ENCODE results near the gene ANKRD33B.
A peak's percentile ranks its signal among the peaks of the same experiment; 100 is the strongest.
"Not testable (repeated sequence)": the region's sequence is repeated elsewhere in the genome, so short reads cannot be mapped to it uniquely, and the experiment has no call there.

ANKRD33B gene

GRCh38 chr5:10542055-10542550, 21.8 kb upstream of the ANKRD33B start:
- H3K4me1 ChIP-seq: no peaks in the 10 kb centered on the region; the same call in 1 of the 2 replicates
- H3K27me3 ChIP-seq (ENCODE audit: low read depth): peaks cover 30% of the 10 kb centered on the region
- in situ Hi-C loops (cut with MboI; ENCODE audit: low sequenced_read_pairs): no loop called here
- no peak overlapping the region for H3K4me3 ChIP-seq
- no peaks in the 10 kb centered on the region for H3K9me3 ChIP-seq
- H3K36me3 ChIP-seq (replicated peaks): no peaks in the 10 kb centered on the region
- no peak for DNase-seq (ENCODE audit: low spot score in 2 of 2)

DNA sequence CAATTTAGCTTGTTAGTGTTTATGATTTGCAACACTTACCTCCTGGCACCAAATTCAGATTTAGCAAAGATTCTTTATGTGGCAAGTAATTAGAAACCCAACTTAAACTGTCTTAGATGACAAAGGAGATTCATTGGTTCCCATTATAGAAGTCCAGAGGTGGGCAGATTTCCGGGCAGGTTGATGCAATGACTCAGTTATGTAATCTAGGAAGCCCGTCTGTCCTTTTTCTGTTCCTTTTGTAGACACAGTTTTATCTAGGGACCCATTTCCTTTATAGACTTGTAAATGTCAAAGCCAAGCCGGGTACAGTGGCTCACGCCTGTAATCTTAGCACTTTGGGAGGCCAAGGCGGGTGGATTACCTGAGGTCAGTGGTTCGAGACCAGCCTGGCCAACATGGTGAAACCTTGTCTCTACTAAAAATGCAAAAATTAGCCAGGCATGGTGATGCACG, 20.3 kb upstream of the ANKRD33B start:
- H3K36me3 ChIP-seq (replicated peaks): no peaks in the 10 kb centered on the region
- DNase-seq (ENCODE audit: low spot score in 2 of 2): no peak
- H3K9me3 ChIP-seq: no peaks in the 10 kb centered on the region
- in situ Hi-C loops (cut with MboI; ENCODE audit: low sequenced_read_pairs): no loop called here
- no peak overlapping the region for H3K4me3 ChIP-seq
- H3K4me1 ChIP-seq: no peaks in the 10 kb centered on the region; the same call in 1 of the 2 replicates
- H3K27me3 ChIP-seq (ENCODE audit: low read depth): peaks cover 30% of the 10 kb centered on the region

DNA sequence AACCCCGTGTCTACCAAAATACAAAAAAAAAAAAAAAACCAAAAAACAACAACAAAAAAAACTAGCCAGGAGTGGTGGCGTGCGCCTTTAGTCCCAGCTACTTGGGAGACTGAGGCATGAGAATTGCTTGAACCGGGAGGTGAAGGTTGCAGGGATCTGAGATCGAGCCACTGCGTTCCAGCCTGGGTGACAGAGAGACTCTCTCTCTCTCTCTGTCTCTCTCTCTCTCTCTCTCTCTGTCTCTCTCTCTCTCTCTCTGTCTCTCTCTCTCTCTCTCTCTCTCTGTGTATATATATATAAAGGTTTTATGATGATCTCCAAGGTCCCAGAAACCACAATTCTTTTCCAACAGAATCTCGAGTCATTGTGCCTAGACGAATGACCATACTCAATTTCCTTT, 18.8 kb upstream of the ANKRD33B start:
- no peaks in the 10 kb centered on the region; the same call in 1 of the 2 replicates for H3K4me1 ChIP-seq
- no peaks in the 10 kb centered on the region for H3K9me3 ChIP-seq

GRCh38 chr5:10546186-10546585, 17.7 kb upstream of the ANKRD33B start:
- Histone ChIP-seq H3K4me1 (peaks cover 5% of the 10 kb centered on the region), H3K9me3 (no peaks in the 10 kb centered on the region), H3K4me3 (no peak overlapping the region), H3K36me3 (replicated peaks) (no peaks in the 10 kb centered on the region), H3K27me3 (ENCODE audit: low read depth) (peaks cover 30% of the 10 kb centered on the region)
- DNase-seq (ENCODE audit: low spot score in 2 of 2): no peak
- in situ Hi-C loops (cut with MboI; ENCODE audit: low sequenced_read_pairs): no loop called here

More for the DNA sequence above, 18.8 kb upstream of the ANKRD33B start:
- in situ Hi-C loops (cut with MboI; ENCODE audit: low sequenced_read_pairs): no loop called here
- no peak for DNase-seq (ENCODE audit: low spot score in 2 of 2)
- Histone ChIP-seq H3K36me3 (replicated peaks) (no peaks in the 10 kb centered on the region), H3K27me3 (ENCODE audit: low read depth) (peaks cover 30% of the 10 kb centered on the region), H3K4me3 (no peak overlapping the region)

DNA sequence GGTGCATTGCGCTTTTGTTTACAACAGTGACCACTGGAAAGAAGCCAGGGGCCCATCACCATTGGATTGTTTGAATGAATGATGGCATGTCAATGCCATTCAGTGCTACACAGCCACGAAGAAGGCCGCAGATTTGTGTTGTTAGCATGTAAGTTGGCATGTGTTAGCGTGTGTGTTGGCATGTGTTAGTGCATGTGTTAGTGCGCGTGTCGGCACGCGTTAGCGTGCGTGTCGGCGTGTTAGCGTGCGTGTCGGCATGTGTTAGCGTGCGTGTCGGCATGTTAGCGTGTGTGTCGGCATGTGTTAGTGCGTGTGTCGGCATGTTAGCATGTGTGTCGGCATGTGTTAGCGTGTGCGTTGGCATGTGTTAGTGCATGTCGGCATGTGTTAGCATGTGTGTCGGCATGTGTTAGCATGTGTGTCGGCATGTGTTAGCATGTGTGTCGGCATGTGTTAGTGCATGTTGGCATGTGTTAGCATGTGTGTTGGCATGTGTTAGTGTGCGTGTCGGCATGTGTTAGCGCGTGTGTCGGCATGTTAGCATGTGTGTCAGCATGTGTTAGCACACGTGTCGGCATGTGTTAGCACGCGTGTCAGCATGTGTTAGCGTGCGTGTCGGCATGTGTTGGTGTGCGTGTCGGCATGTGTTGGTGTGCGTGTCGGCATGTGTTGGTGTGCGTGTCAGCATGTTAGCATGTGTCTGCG, 15.3 kb upstream of the ANKRD33B start:
- Histone ChIP-seq H3K4me3 (no peak overlapping the region), H3K27me3 (ENCODE audit: low read depth) (peaks cover 15% of the 10 kb centered on the region), H3K4me1 (peaks cover 10% of the 10 kb centered on the region), H3K9me3 (no peaks in the 10 kb centered on the region), H3K36me3 (replicated peaks) (no peaks in the 10 kb centered on the region)
- no peak for DNase-seq (ENCODE audit: low spot score in 2 of 2)
- in situ Hi-C loops (cut with MboI; ENCODE audit: low sequenced_read_pairs): no loop called here

GRCh38 chr5:10549123-10549514, 14.8 kb upstream of the ANKRD33B start:
- in situ Hi-C loops (cut with MboI; ENCODE audit: low sequenced_read_pairs); H3K4me3 ChIP-seq; DNase-seq (ENCODE audit: low spot score in 2 of 2); H3K36me3 ChIP-seq (replicated peaks); H3K4me1 ChIP-seq; H3K9me3 ChIP-seq: not testable (repeated sequence)
- peaks cover 11% of the 10 kb centered on the region for H3K27me3 ChIP-seq (ENCODE audit: low read depth)

DNA sequence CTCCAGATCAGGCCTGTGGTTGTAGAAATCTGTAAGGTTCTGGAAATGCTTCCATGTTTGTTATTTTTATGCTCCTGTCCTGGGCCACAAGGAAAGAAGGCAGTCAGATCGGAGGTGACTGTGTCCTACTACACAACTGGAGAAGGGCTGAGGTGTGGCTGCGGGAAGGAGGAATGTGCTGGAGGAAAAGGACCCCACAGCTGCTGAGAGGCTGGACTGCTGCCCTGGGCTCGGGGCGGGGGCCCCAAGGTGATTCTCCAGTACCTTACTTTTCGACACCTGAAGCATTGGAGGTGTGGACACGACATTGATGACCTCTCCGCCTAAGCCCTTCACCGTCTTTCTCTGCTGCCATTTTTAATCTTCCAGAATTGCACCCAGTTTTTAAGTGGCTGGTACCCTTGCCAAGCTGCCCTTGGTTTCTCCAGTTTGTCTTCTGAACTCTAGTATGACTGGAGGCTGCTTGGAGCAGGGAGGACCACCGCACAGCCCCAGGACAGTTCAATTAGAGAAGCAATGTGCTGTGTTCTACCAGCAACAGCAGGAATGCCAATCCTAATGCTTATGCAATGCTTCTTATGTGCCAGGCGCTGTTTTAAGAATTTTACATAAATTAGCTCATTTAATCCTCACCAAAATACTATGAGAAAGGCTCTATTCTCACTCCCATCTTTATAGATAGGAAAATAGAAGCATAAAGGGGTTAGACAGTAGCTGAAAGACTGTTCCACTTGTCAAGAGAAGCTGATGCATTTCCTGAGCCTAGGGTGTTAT, 13.5 kb upstream of the ANKRD33B start:
- H3K4me1 ChIP-seq: peaks cover 10% of the 10 kb centered on the region
- in situ Hi-C loops (cut with MboI; ENCODE audit: low sequenced_read_pairs): no loop called here
- DNase-seq (ENCODE audit: low spot score in 2 of 2): no peak
- H3K4me3 ChIP-seq: no peak overlapping the region
- peaks cover 5% of the 10 kb centered on the region for H3K27me3 ChIP-seq (ENCODE audit: low read depth)
- no peaks in the 10 kb centered on the region for H3K36me3 ChIP-seq (replicated peaks)
- no peaks in the 10 kb centered on the region for H3K9me3 ChIP-seq

DNA sequence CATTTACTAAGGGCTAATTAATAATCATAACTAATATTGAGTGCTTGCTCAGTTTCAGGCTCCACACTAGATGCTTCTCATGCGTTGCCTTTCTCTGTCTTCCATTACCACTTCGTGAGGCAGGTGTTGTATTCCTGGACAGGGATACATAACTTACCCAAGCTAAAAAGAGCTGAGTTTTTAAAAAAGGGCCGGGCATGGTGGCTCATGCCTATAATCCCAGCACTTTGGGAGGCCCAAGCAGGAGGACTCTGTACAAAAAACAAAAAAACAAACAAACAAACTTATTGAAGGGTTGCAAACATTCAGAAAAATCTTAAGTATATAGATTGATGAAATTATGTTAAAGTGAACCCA, 12.1 kb upstream of the ANKRD33B start:
- no peaks in the 10 kb centered on the region for H3K9me3 ChIP-seq
- H3K27me3 ChIP-seq (ENCODE audit: low read depth): peaks cover under 1% of the 10 kb centered on the region; the same call in 1 of the 2 replicates
- no peak overlapping the region for H3K4me3 ChIP-seq
- in situ Hi-C loops (cut with MboI; ENCODE audit: low sequenced_read_pairs): no loop called here
- DNase-seq (ENCODE audit: low spot score in 2 of 2): no peak
- H3K36me3 ChIP-seq (replicated peaks): no peaks in the 10 kb centered on the region
- peaks cover 10% of the 10 kb centered on the region for H3K4me1 ChIP-seq

GRCh38 chr5:10552183-10553143, 11.4 kb upstream of the ANKRD33B start:
- no peak overlapping the region for H3K4me3 ChIP-seq
- no peaks in the 10 kb centered on the region for H3K9me3 ChIP-seq
- peaks cover 10% of the 10 kb centered on the region for H3K4me1 ChIP-seq
- in situ Hi-C loops (cut with MboI; ENCODE audit: low sequenced_read_pairs): no loop called here
- no peaks in the 10 kb centered on the region for H3K36me3 ChIP-seq (replicated peaks)
- H3K27me3 ChIP-seq (ENCODE audit: low read depth): no peaks in the 10 kb centered on the region
- DNase-seq (ENCODE audit: low spot score in 2 of 2): no peak

DNA sequence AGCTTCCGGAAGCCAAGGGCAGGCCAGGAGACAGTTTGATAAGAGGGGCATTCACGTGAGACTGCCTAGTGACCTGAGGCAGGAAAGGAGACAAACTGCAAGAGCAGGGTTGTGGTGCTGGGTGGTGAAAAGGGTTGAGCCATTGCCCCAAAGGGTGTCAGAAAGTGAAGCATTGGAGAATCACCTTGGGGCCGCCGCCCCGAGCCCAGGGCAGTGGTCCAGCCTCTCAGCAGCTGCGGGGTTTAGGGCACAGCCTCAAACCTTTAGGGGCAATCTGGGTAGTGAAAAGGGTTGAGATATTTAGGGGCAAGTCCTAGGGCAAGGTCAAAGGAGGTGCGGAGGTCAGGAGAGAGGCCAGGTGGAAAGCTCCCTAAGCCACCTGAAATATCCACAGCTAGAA, 10.4 kb upstream of the ANKRD33B start:
- in situ Hi-C loops (cut with MboI; ENCODE audit: low sequenced_read_pairs): no loop called here
- Histone ChIP-seq H3K27me3 (ENCODE audit: low read depth) (no peaks in the 10 kb centered on the region), H3K4me1 (peaks cover 10% of the 10 kb centered on the region), H3K4me3 (no peak overlapping the region), H3K9me3 (no peaks in the 10 kb centered on the region), H3K36me3 (replicated peaks) (no peaks in the 10 kb centered on the region)
- DNase-seq (ENCODE audit: low spot score in 2 of 2): no peak

GRCh38 chr5:10555277-10555684, 8.6 kb upstream of the ANKRD33B start:
- in situ Hi-C loops (cut with MboI; ENCODE audit: low sequenced_read_pairs): no loop called here
- DNase-seq (ENCODE audit: low spot score in 2 of 2): peak in 1 of 2 experiments; percentile 33
- peaks cover 10% of the 10 kb centered on the region for H3K4me1 ChIP-seq

DNA sequence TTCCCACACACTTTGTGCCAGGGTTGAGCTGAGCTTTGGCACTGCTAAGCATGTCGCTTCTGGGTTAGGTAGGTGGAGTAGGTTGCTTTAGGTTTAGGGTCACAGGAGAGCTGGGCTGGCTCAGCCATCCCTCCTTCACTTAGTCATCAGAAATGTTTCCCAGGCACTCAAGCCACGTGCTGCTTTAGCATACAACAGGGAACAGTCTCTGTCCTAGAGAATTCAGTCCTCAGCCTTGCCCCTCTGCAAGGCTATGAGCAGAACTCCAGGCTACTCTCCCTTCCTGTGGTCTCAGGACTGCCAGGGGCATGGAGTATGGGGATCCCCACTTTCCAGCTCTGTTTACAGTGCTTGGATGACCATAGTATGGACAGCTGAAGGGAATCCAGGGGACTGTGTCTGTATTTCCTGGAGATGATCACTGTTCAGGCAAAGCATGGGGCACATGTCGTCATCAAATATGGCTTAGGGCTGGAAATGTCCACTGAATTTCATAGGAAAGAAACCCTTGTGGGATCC, 7.5 kb upstream of the ANKRD33B start:
- H3K27me3 ChIP-seq (ENCODE audit: low read depth): no peaks in the 10 kb centered on the region

More at GRCh38 chr5:10555277-10555684, 8.6 kb upstream of the ANKRD33B start:
- Histone ChIP-seq H3K9me3 (no peaks in the 10 kb centered on the region), H3K36me3 (replicated peaks) (no peaks in the 10 kb centered on the region), H3K4me3 (no peak overlapping the region), H3K27me3 (ENCODE audit: low read depth) (no peaks in the 10 kb centered on the region)

More for the DNA sequence above, 7.5 kb upstream of the ANKRD33B start:
- Histone ChIP-seq H3K4me3 (no peak overlapping the region), H3K36me3 (replicated peaks) (no peaks in the 10 kb centered on the region), H3K9me3 (no peaks in the 10 kb centered on the region), H3K4me1 (peaks cover 4% of the 10 kb centered on the region; the same call in 1 of the 2 replicates)
- DNase-seq (ENCODE audit: low spot score in 2 of 2): no peak
- in situ Hi-C loops (cut with MboI; ENCODE audit: low sequenced_read_pairs): no loop called here

Measured in HAP-1 (cell line).